ENCODE data around the gene DPP9.
"Not testable (repeated sequence)": the region's sequence is repeated elsewhere in the genome, so short reads cannot be mapped to it uniquely, and the experiment has no call there.

DNA sequence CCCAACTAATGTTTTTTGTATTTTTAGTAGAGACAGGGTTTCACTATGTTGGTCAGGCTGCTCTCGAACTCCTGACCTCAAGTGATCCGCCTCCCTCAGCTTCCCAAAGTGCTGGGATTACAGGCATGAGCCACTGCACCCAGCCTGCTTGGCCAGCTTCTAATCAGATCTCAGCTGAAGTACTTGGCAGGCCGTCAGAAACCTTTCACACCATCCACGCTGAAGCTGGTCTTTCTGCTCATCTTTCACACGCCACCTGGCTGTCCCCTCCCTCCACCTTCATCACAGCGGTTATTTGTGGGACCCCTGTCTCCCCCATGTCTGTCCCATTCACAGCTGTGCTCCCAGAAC lies 8.5 kb downstream of the DPP9 start:
- TF ChIP-seq, protein P1, sequence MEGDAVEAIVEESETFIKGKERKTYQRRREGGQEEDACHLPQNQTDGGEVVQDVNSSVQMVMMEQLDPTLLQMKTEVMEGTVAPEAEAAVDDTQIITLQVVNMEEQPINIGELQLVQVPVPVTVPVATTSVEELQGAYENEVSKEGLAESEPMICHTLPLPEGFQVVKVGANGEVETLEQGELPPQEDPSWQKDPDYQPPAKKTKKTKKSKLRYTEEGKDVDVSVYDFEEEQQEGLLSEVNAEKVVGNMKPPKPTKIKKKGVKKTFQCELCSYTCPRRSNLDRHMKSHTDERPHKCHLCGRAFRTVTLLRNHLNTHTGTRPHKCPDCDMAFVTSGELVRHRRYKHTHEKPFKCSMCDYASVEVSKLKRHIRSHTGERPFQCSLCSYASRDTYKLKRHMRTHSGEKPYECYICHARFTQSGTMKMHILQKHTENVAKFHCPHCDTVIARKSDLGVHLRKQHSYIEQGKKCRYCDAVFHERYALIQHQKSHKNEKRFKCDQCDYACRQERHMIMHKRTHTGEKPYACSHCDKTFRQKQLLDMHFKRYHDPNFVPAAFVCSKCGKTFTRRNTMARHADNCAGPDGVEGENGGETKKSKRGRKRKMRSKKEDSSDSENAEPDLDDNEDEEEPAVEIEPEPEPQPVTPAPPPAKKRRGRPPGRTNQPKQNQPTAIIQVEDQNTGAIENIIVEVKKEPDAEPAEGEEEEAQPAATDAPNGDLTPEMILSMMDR (IDR thresholded peaks at IDR 0.05) = not testable (repeated sequence)
- not testable (repeated sequence) for TF ChIP-seq CEBPB (IDR thresholded peaks at IDR 0.05); ZNF302 (CRISPR knock-in tag; IDR thresholded peaks at IDR 0.05); RCOR1 (IDR thresholded peaks at IDR 0.05; ENCODE audit: low read depth, low read length)

All from A549 (cell line).